Brain pericyte (primary cell): ENCODE data around the gene FETUB.

Experiments
- DNase-seq: peaks from one replicate; pipeline ENCODE4 v3.0.0-alpha.2; 2012; ENCODE audit warnings: low read depth, low spot score

The FETUB gene

GRCh38 chr3:186635532-186635931, 4.7 kb upstream of the FETUB start:
- no peak for DNase-seq

GRCh38 chr3:186636536-186636935, 3.7 kb upstream of the FETUB start:
- DNase-seq = no peak

- no peak for DNase-seq
Measured at GRCh38 chr3:186637686-186638085, 2.5 kb upstream of the FETUB start.

- DNase-seq = no peak
Measured at GRCh38 chr3:186638259-186638658, 1.9 kb upstream of the FETUB start.

- DNase-seq = no peak
Measured at GRCh38 chr3:186640473-186640818, 247 bp downstream of the FETUB start.

GRCh38 chr3:186640929-186641328, 730 bp downstream of the FETUB start:
- DNase-seq = no peak

- no peak for DNase-seq
Measured at GRCh38 chr3:186642014-186642413, 1.8 kb downstream of the FETUB start.

- DNase-seq = no peak
Measured at GRCh38 chr3:186643493-186643892, 3.3 kb downstream of the FETUB start.

GRCh38 chr3:186644683-186645082, 4.5 kb downstream of the FETUB start:
- DNase-seq = no peak

- DNase-seq = no peak
Measured at GRCh38 chr3:186646106-186646505, 5.9 kb downstream of the FETUB start.

- DNase-seq = no peak
Measured at GRCh38 chr3:186646841-186647240, 6.6 kb downstream of the FETUB start.

GRCh38 chr3:186648851-186649250, 8.7 kb downstream of the FETUB start:
- no peak for DNase-seq

GRCh38 chr3:186651678-186652215, 11.5 kb downstream of the FETUB start:
- DNase-seq = no peak

- DNase-seq = no peak
Measured at GRCh38 chr3:186653080-186653707, 13.0 kb downstream of the FETUB start.

GRCh38 chr3:186653984-186654383, 13.8 kb downstream of the FETUB start:
- DNase-seq = no peak

GRCh38 chr3:186663361-186664118, 23.3 kb downstream of the FETUB start:
- DNase-seq = no peak

GRCh38 chr3:186664119-186664495, 23.9 kb downstream of the FETUB start:
- DNase-seq = no peak

- DNase-seq = no peak
Measured at GRCh38 chr3:186664506-186664905, 24.3 kb downstream of the FETUB start.

GRCh38 chr3:186665625-186666188, 25.5 kb downstream of the FETUB start, which contains the start of gene HRG:
Gene HRG (plus strand): TSS chr3:186666014. CDS start chr3:186666032, 18 bp downstream.
- no peak for DNase-seq

GRCh38 chr3:186668426-186668825, 28.2 kb downstream of the FETUB start:
- DNase-seq = no peak

GRCh38 chr3:186669378-186670084, 29.3 kb downstream of the FETUB start:
- DNase-seq = no peak

- no peak for DNase-seq
Measured at GRCh38 chr3:186670155-186670554, 30.0 kb downstream of the FETUB start.
